NCI-H460 (cell line): ENCODE data around the gene GAB1. TPM values are rescaled to one million over a fixed set of nuclear protein-coding genes. Genes with fewer than 3 reads are reported as not detected.

Source experiments
- DNase-seq: peaks from one replicate; pipeline ENCODE4 v3.0.0-alpha.2; 2016; ENCODE audit warnings: low read depth; ENCODE audit errors: extremely low read depth
- total RNA-seq: library from RNA; depleted of rRNA; stranded (reverse); fragments of >200 nt; shearing (Covaris generic); gene quantifications from 2 replicates; pipeline ENCODE4 v1.2.3, GENCODE V29; 2014

The GAB1 gene
- total RNA-seq, 1 experiment from 2014 or later = 4.0 TPM

GRCh38 chr4:143383005-143383574 is 46.4 kb downstream of the GAB1 start:
- no peak for DNase-seq

GRCh38 chr4:143384381-143384994 is 47.8 kb downstream of the GAB1 start:
- no peak for DNase-seq

GRCh38 chr4:143386812-143387211 is 50.1 kb downstream of the GAB1 start:
- DNase-seq = no peak

- DNase-seq = no peak
These were observed 53.0 kb downstream of the GAB1 start for GRCh38 chr4:143389579-143390195.

DNA sequence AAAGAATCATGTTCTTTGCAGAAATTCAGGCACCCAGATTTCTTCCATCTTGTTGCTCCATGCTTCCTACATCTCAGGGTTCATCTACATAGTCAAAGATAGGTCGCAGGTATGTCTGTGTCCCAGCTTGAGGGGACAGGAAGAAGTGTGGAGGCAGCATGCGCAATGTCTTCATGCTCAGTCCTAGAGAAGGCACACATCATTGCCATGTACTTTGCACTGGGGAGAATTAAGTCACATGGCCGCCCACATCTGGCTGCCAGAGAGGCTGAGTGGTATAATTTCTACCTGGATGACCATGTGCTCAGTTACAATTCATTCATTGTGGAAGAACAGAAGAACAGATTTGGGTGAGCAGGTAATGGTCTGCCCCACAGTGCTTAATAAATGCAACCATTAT is 54.1 kb downstream of the GAB1 start:
- no peak for DNase-seq

DNA sequence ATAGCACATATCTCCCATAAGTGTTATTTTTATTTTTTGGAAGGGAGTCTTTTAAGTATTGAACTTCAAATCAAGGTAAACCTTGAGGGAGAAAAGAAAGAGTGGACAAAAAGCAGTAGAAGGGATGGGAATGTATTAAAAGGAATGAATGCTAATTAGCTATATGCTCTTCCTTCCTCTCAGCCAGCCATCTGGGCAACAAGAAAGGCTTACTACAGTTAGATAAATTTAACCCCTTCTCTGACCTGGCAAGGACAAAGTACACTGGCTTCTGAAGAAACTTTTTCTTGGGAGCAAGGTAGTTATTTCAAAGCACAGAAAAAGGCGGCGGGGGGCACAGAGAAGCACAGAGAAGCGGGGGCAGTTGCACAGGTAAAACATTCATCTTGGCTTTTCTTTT is 54.6 kb downstream of the GAB1 start:
- DNase-seq = no peak

DNA sequence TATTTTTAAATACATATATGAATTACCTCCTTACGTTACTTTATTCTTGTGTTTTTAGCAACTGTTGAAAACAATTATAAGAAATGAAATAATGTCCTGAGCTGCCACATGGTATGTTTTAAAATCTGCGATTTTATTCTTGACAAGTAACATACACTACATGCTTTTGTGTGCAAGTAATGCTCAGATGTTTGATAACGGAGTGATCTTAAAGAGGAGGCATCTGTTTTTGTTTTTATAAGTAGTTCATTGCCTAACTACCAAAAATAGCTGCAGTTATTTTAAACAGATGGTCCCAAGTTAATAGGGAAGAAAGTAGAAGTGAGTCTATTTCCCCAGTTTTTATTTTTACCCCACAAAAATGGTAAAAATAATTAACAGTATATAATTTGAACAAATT is 55.2 kb downstream of the GAB1 start:
- DNase-seq = no peak

DNA sequence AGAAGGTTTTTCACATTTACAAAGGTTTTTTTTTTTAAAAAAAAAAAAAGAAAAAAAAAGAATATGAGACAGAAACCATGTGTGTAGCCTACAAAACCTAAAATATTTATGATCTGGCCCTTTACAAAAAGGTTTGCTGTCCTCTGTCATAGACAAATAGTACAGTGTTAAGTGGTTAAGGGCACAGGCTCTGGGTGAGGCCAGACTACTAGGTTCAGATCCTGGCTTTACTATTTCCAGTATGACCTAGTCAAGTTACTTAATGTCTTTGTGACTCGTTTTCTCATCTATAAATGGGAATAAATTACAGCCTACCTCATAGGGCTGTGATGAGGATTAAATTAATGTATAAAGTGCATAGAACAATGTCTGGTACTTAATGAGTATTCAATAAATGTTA is 56.5 kb downstream of the GAB1 start:
- no peak for DNase-seq

DNA sequence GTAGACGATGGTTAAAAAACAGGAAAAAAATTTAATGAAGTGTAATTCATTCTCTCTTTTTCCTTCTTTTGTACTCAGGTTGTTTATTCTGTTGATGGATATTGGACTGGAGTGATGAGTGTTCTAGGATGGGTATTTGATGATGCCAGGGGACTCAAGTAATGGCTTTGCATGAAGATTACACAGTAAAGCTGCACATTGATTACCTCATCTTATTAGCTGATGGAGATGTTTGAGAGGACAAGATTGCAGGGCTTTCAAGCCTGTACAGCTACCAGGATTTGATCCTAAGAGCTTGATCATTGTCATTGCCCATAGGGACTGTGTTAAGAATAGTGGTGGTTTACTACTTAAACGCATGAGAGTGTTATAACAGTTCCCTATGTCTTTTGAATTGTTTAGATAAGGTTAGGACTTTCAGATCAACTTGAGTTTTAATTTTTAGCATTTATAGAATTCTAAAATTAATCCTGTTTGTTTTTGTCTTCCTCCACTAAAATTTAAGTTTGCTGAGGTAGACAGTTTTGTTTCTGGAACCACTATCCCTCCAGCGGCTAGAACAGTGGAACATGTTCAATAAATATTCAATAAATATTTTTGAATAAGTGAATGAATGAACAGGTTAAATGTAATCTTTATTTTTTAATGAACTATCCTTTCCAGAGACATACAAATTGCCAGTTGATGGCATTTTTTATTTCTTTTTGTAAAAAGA is 58.2 kb downstream of the GAB1 start:
- DNase-seq = no peak

DNA sequence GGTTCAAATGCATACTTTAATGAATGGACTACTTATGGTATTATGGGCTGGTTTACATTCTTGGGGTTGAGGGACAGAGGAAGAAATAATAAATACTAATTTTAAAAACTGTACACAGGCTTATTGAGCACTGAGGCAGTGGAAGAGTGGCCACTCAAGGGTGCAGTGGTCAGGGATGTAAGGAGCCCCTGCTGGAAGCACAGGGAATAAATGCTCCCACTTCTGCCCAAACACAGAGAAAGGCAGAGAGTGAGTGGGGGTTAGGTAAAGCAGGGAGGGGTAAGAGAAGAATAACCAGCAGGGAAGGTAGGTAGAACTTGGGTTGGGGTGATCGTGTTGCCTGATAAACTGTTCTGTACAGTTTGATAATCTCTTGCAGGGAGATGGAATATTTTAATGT is 60.0 kb downstream of the GAB1 start:
- no peak for DNase-seq

DNA sequence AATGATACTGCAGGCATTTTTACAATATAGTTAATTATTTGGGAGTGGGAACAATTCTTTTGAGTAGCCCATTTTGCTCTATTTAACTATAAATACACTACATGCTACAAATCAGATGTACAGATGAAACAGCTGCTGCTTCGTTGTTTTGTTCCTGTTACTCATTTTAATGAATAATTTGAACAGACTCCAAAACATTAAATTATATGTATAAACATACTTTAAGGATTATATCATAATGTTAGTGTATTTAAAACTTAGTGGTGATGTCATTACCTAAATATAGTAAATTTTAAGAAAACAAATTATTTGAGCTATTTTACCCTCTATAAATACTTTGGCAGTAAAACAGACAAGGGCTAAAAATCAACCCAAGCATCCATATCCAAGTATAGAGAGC is 60.7 kb downstream of the GAB1 start:
- DNase-seq = no peak

DNA sequence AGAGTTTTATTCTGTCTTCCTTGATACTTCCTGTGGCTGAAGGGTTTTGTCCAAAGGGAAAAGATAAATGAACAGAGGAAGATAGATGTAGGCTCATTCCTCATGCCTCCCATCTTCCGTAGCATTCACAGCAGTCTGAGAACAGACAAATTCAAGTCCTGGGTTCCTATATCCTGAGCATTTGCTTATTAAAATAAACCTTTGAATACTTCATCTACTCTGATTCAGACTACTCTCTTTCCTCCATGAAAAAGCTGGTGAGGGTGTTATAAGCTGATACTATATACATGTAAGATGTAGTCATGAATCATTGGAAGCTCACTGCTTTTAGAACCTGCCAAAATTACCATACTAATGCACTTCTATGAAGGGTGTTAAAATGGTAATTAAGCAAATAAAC is 61.2 kb downstream of the GAB1 start:
- DNase-seq = no peak

GRCh38 chr4:143399113-143399949 is 62.7 kb downstream of the GAB1 start:
- peak; percentile 43 for DNase-seq

GRCh38 chr4:143400082-143400481 is 63.4 kb downstream of the GAB1 start:
- no peak for DNase-seq

GRCh38 chr4:143402776-143403552 is 66.3 kb downstream of the GAB1 start:
- DNase-seq = no peak

- no peak for DNase-seq
These were observed 66.8 kb downstream of the GAB1 start for GRCh38 chr4:143403553-143403820.

DNA sequence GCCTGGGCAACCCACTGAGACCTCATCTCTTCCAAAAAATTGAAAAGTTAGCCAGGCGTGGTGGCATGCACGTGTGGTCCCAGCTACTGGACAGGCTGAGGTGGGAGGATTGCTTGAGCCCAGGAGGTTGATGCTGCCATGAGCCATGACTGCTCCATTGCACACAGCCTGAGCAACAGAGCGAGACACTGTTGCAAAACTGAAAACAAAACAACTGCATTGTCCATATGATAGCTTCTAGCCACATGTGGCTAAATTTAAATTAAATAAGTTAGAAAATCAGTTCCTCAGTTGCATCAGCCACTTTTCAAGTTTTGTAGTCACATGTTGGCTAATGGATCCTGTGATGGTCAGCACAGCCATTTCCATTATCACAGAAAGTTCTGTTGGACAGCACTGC is 67.9 kb downstream of the GAB1 start:
- no peak for DNase-seq

GRCh38 chr4:143405075-143405730 is 68.5 kb downstream of the GAB1 start:
- no peak for DNase-seq

GRCh38 chr4:143406523-143406922 is 69.8 kb downstream of the GAB1 start:
- DNase-seq = no peak

GRCh38 chr4:143407474-143407873 is 70.8 kb downstream of the GAB1 start:
- DNase-seq = no peak
